ENCODE results near the gene JAZF1.

DNA sequence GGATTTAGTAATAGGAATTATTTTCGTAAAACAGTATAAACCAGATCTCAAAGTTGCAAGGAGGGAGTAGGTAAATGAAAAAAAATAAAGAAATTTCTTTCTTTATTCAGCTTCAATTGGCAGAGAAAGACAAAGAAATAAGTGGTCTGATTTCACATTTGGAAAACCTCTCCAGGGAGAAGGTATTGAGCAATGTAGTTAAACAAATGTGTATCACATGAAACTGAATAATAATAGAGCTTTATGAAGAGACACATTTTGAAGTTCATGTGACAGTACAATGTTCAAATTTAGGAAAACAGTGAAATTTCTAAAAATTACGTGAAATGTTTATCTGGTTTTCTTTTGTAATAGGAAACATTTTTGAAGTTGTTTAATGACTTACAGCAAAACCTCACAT, 377.6 kb downstream of the JAZF1 start:
- TF ChIP-seq, protein P1, sequence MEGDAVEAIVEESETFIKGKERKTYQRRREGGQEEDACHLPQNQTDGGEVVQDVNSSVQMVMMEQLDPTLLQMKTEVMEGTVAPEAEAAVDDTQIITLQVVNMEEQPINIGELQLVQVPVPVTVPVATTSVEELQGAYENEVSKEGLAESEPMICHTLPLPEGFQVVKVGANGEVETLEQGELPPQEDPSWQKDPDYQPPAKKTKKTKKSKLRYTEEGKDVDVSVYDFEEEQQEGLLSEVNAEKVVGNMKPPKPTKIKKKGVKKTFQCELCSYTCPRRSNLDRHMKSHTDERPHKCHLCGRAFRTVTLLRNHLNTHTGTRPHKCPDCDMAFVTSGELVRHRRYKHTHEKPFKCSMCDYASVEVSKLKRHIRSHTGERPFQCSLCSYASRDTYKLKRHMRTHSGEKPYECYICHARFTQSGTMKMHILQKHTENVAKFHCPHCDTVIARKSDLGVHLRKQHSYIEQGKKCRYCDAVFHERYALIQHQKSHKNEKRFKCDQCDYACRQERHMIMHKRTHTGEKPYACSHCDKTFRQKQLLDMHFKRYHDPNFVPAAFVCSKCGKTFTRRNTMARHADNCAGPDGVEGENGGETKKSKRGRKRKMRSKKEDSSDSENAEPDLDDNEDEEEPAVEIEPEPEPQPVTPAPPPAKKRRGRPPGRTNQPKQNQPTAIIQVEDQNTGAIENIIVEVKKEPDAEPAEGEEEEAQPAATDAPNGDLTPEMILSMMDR (IDR thresholded peaks at IDR 0.05), result no peak
- no peak for TF ChIP-seq POLR2A (IDR thresholded peaks at IDR 0.05)

Measured in testis (tissue), 2 donors.